Coronary artery (tissue), 2 donors: ENCODE data around the gene ITIH2.
"Not testable (repeated sequence)": the region's sequence is repeated elsewhere in the genome, so short reads cannot be mapped to it uniquely, and the experiment has no call there.

Source experiments
- DNase-seq: peaks from one replicate; pipeline ENCODE4 v3.0.0-alpha.2; 2017; ENCODE audit warnings: low spot score
- H3K27ac ChIP-seq, 2 donors: fragments of 200-600 bp; sonication (generic); one replicate each; pipeline ENCODE4 v1.5.1; 2016 to 2019
- H3K4me3 ChIP-seq: fragments of 200-600 bp; sonication (generic); 2 replicates; pipeline ENCODE4 v1.5.1; 2016; ENCODE audit warnings: mild to moderate bottlenecking, moderate library complexity
- CTCF ChIP-seq: fragments of 200-600 bp; sonication (generic); IDR thresholded peaks from one replicate; pipeline ENCODE4 v1.5.1; 2019; ENCODE audit warnings: antibody characterized with exemption

ITIH2 gene

GRCh38 chr10:7686351-7687171, 16.6 kb upstream of the ITIH2 start:
- TF ChIP-seq CTCF = no peak
- Histone ChIP-seq H3K27ac (no peak overlapping the region), H3K4me3 (no peak overlapping the region)
- no peak for DNase-seq

DNA sequence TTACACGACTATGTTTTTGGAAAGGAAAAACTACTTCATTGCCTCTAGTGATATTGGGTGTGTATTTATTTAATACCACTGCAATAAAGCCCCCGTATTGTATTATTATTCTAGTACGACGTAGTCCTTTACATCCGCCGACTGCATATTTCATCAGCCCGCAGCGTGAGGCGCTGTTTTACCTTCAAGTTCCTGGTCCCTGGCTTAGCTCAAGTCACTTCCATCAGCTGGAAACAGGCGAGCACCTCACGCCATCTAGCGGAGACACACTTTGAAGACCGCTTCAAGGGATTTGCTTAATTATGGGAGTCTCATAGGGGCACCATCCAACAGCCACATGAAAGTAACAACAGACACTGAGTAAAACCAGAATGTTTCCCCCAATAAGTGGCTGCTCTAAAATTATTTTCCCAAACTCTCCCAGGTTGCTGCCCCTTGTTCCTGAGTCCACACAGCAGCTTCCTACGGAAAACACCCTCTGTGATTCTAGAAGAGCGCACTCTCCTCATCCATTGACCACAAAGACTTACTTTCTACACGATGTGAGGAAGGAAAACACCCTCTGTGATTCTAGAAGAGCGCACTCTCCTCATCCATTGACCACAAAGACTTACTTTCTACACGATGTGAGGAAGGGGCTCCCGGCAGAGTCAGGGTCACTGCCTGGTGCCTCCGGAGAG, 15.7 kb upstream of the ITIH2 start:
- no peak overlapping the region for H3K27ac ChIP-seq
- peak; percentile 81 for DNase-seq
- no peak overlapping the region for H3K4me3 ChIP-seq
- TF ChIP-seq CTCF = peak; percentile 71

GRCh38 chr10:7689591-7689990, 13.5 kb upstream of the ITIH2 start:
- H3K27ac ChIP-seq = no peak overlapping the region
- no peak overlapping the region for H3K4me3 ChIP-seq
- no peak for TF ChIP-seq CTCF
- no peak for DNase-seq

DNA sequence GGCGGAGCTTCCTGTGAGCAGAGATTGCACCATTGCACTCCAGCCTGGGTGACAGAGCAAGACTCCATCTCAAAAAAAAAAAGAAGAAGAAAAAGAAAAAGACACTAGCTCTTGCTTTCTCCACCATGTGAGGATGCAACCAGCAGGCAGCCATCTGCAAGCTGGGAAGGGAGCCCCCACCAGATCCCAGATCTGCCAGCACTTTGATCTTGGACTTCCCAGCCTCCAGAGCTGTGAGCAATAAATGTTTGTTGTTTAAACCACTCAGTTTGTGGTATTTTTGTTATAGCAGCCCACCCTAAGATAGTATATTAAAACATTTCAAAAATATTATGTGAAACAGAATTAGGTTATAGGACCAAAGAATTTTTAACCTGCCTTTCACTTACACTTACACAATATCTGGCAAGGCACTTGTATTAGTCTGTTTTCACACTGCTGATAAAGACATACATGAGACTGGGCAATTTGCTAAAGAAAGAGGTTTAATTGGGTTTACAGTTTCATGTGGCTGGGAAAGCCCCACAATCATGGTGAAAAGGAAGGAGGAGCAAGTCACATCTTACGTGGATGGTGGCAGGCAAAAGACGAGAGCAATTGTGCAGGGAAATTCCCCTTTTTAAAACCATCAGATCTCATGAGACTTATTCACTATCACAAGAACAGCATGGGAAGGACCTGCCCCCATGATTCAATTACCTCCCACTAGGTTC, 12.1 kb upstream of the ITIH2 start:
- H3K27ac ChIP-seq, DNase-seq, H3K4me3 ChIP-seq: not testable (repeated sequence)

GRCh38 chr10:7692368-7692767, 10.7 kb upstream of the ITIH2 start:
- not testable (repeated sequence) for H3K27ac ChIP-seq, H3K4me3 ChIP-seq, DNase-seq

DNA sequence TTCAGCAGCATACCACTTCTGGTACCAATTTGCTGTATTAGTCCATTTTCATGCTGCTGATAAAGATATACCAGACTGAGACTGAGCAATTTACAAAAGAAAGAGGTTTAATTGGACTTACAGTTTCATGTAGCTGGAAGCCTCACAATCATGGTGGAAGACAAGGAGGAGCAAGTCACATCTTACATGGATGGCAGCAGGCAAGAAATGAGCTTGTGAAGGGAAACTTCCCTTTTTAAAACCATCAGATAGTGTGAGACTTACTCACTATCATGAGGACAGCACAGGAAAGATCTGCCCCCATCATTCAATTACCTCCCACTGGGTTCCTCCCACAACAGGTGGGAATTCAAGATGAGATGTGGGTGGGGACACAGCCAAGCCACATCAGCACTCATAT, 9.9 kb upstream of the ITIH2 start:
- H3K4me3 ChIP-seq, H3K27ac ChIP-seq, DNase-seq: not testable (repeated sequence)

- Histone ChIP-seq H3K4me3 (no peak overlapping the region), H3K27ac (peak overlapping the region; percentile 6 to 40)
- TF ChIP-seq CTCF = no peak
- no peak for DNase-seq
Measured at GRCh38 chr10:7696545-7696944, 6.6 kb upstream of the ITIH2 start.

DNA sequence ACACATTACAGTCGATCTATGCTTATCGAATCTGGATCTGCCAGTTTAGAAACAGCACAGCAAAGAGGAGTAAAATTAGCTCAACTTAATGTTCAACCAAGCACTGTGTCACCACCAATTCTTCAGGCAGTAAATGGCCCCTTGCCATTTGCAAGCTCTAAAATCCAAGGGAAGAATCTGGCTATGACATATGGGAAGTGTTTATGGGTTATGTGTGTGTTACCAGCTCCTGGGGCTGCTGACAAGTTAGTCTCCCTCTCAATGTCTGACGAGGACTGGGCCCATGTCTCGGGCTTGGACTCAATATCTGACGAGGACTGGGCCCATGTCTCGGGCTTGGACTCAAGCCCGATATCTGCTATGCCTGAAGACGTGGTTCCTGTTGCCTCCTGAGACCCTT, 5.7 kb upstream of the ITIH2 start:
- no peak for DNase-seq
- peak overlapping the region; percentile 6 to 76 for H3K27ac ChIP-seq
- H3K4me3 ChIP-seq = no peak overlapping the region
- no peak for TF ChIP-seq CTCF
